Lung (tissue), 12 donors: ENCODE measurements around the gene CDH1. TPM values are rescaled to one million over a fixed set of nuclear protein-coding genes. Genes with fewer than 3 reads are reported as not detected.

Experiments used
- ATAC-seq: fragments of 200-7000 bp; cut with Tn5 transposase; one replicate; pipeline ENCODE4 v1.9.1; 2020; ENCODE audit warnings: moderate number of reproducible peaks; ENCODE audit not compliant: insufficient read depth, low FRiP score
- DNase-seq, 3 donors: peaks; one replicate each; pipeline ENCODE4 v3.0.0-alpha.2; 2013 to 2017
- H3K27ac ChIP-seq, 2 donors: one replicate each; pipeline ENCODE4 v1.5.1; 2013; ENCODE audit warnings: mild to moderate bottlenecking in 2 of 2, moderate library complexity in 2 of 2, control low read depth in 1 of 2, inconsistent platforms in 1 of 2, low read depth in 1 of 2, low read length in 1 of 2
- H3K27me3 ChIP-seq, 3 donors: one replicate each; pipeline ENCODE4 v1.5.1; 2013; ENCODE audit warnings: low read length in 2 of 3; ENCODE audit not compliant: control insufficient read depth in 3 of 3, insufficient read depth in 3 of 3
- H3K36me3 ChIP-seq, 4 donors: one replicate each; pipeline ENCODE4 v1.5.1; 2013; ENCODE audit warnings: low read length in 4 of 4, mild to moderate bottlenecking in 1 of 4, moderate library complexity in 1 of 4; ENCODE audit not compliant: control insufficient read depth in 4 of 4, insufficient read depth in 4 of 4
- H3K4me1 ChIP-seq, 5 donors: one replicate each; pipeline ENCODE4 v1.5.1; 2013; ENCODE audit warnings: low read length in 5 of 5, mild to moderate bottlenecking in 2 of 5, moderate library complexity in 1 of 5; ENCODE audit not compliant: control insufficient read depth in 5 of 5, insufficient read depth in 5 of 5
- H3K4me3 ChIP-seq: one replicate; pipeline ENCODE4 v1.5.1; 2013; ENCODE audit warnings: mild to moderate bottlenecking, control low read depth, moderate library complexity
- H3K9ac ChIP-seq, 2 donors: one replicate each; pipeline ENCODE4 v1.5.1; 2013; ENCODE audit warnings: low read length in 2 of 2, control low read depth in 1 of 2; ENCODE audit not compliant: insufficient read depth in 1 of 2
- H3K9me3 ChIP-seq, 4 donors: one replicate each; pipeline ENCODE4 v1.5.1; 2013; ENCODE audit warnings: low read length in 3 of 4, mild to moderate bottlenecking in 1 of 4, moderate library complexity in 1 of 4; ENCODE audit not compliant: control insufficient read depth in 4 of 4, insufficient read depth in 3 of 4
- CTCF ChIP-seq: IDR thresholded peaks from 2 replicates; pipeline ENCODE4 v1.5.1; 2012; ENCODE audit warnings: mild to moderate bottlenecking; ENCODE audit errors: control extremely low read depth, extremely low read depth
- WGBS, 2 donors: extraction: QIAGEN DNeasy Blood & Tissue Kit; methylation state at CpG; one replicate each; pipeline ENCODE4 v1.1.7; 2013; 5-methylcytosine and 5-hydroxymethylcytosine counted together
- polyA plus RNA-seq, 2 donors: library from polyadenylated mRNA; stranded (reverse); fragments of 200-250 nt; gene quantifications; one replicate each; pipeline ENCODE4 v1.2.1, GENCODE V29; 2013
- total RNA-seq, 2 donors: library from RNA; depleted of rRNA in 1 of 2; stranded (reverse); fragments of >200 nt in 1 of 2; gene quantifications; one replicate each; pipeline ENCODE4 v1.2.1, GENCODE V29; 2014 to 2021
- donor health status: control.
- donor health status: control.
- donor health status: Bipolar disorder and iron deficiency.
- donor health status: healthy.
- donor health status: DM: yes; HTN: yes; CAD: no.

CDH1 gene
- total and polyA plus RNA-seq, 4 donors: 33.2 to 227 (median 95.2) TPM

- Histone ChIP-seq H3K9ac (no peak overlapping the region), H3K27ac (no peak overlapping the region), H3K9me3 (no peaks in the 10 kb centered on the region), H3K4me3 (no peak overlapping the region), H3K4me1 (no peaks in the 10 kb centered on the region), H3K27me3 (no peaks in the 10 kb centered on the region), H3K36me3 (no peaks in the 10 kb centered on the region)
- DNase-seq: no peak
- no peak for TF ChIP-seq CTCF
- WGBS, 2 donors: 78 to 83% methylated on average over 8 of the region's 8 CpGs
- no peak for ATAC-seq
These were observed 33.6 kb downstream of the CDH1 start for GRCh38 chr16:68770671-68771070.

- WGBS, 2 donors: 92 to 96% methylated on average over 11 of the region's 11 CpGs
- no peak for ATAC-seq
- no peak for DNase-seq
These were observed 35.1 kb downstream of the CDH1 start for GRCh38 chr16:68772030-68772681.

GRCh38 chr16:68772871-68773270 lies 35.8 kb downstream of the CDH1 start:
- TF ChIP-seq CTCF: no peak
- 92 to 93% methylated on average over 2 of the region's 2 CpGs for WGBS, 2 donors

More at GRCh38 chr16:68772030-68772681, 35.1 kb downstream of the CDH1 start:
- TF ChIP-seq CTCF: no peak
- H3K4me1 ChIP-seq: peaks cover 0 to 2% (median 0%) of the 10 kb centered on the region in 5 donors
- no peaks in the 10 kb centered on the region for H3K36me3 ChIP-seq
- no peak overlapping the region for H3K9ac ChIP-seq
- no peaks in the 10 kb centered on the region for H3K9me3 ChIP-seq
- no peak overlapping the region for H3K4me3 ChIP-seq
- no peaks in the 10 kb centered on the region for H3K27me3 ChIP-seq
- H3K27ac ChIP-seq: no peak overlapping the region

More at GRCh38 chr16:68772871-68773270, 35.8 kb downstream of the CDH1 start:
- DNase-seq: no peak
- no peak overlapping the region for H3K27ac ChIP-seq
- H3K4me1 ChIP-seq: peaks cover 0 to 2% (median 0%) of the 10 kb centered on the region in 5 donors
- ATAC-seq: no peak
- H3K27me3 ChIP-seq: no peaks in the 10 kb centered on the region
- H3K4me3 ChIP-seq: no peak overlapping the region
- H3K9me3 ChIP-seq: no peaks in the 10 kb centered on the region
- H3K9ac ChIP-seq: no peak overlapping the region
- no peaks in the 10 kb centered on the region for H3K36me3 ChIP-seq
